AG20443 (cell line): ENCODE measurements around the gene IFNA4.

ENCODE experiments used
- DNase-seq: peaks from one replicate; pipeline ENCODE4 v3.0.0; 2012; ENCODE audit warnings: low spot score, mixed read lengths

Gene IFNA4

GRCh38 chr9:21165516-21165915, 21.9 kb downstream of the IFNA4 start:
- no peak for DNase-seq

GRCh38 chr9:21160178-21160577, 27.2 kb downstream of the IFNA4 start:
- DNase-seq: no peak

- DNase-seq: no peak
Observed at GRCh38 chr9:21155501-21155900, 31.9 kb downstream of the IFNA4 start.

GRCh38 chr9:21154018-21154608, 33.3 kb downstream of the IFNA4 start:
- no peak for DNase-seq

- no peak for DNase-seq
Observed at GRCh38 chr9:21153336-21154017, 33.9 kb downstream of the IFNA4 start.

- DNase-seq: no peak
Observed at GRCh38 chr9:21144603-21145002, 42.8 kb downstream of the IFNA4 start.

GRCh38 chr9:21141427-21141882, 45.9 kb downstream of the IFNA4 start, which contains the start of gene IFNW1:
TSS of gene IFNW1 (minus strand) at chr9:21141832. CDS start at chr9:21141570, 262 bp downstream.
- peak; percentile 17 for DNase-seq

GRCh38 chr9:21137020-21137419, 50.4 kb downstream of the IFNA4 start:
- no peak for DNase-seq
